Endodermal cell (in vitro differentiated cells): ENCODE results near the gene ARFGAP1. TPM values are rescaled to one million over a fixed set of nuclear protein-coding genes. Genes with fewer than 3 reads are reported as not detected.

ENCODE experiments used
- DNase-seq: peaks from one replicate; pipeline ENCODE4 v3.0.0-alpha.2; 2017
- H3K27ac ChIP-seq: 2 replicates; pipeline ENCODE4 v1.5.1; 2013; ENCODE audit warnings: mild to moderate bottlenecking, low read depth, low read length, moderate library complexity
- H3K27me3 ChIP-seq: 2 replicates; pipeline ENCODE4 v1.6.1; 2013; ENCODE audit warnings: mild to moderate bottlenecking, low read length, moderate library complexity; ENCODE audit not compliant: insufficient read depth, control insufficient read depth, poor library complexity, severe bottlenecking
- H3K36me3 ChIP-seq: 2 replicates; pipeline ENCODE4 v1.7.0; 2013; ENCODE audit warnings: mild to moderate bottlenecking, low read length, moderate library complexity; ENCODE audit not compliant: control insufficient read depth, insufficient read depth
- H3K4me1 ChIP-seq: one replicate; pipeline ENCODE4 v1.7.0; 2013; ENCODE audit warnings: low read length; ENCODE audit not compliant: control insufficient read depth, insufficient read depth
- H3K4me3 ChIP-seq: 2 replicates; pipeline ENCODE4 v1.5.1; 2013; ENCODE audit warnings: mild to moderate bottlenecking, low read length, moderate library complexity
- H3K9ac ChIP-seq: 2 replicates; pipeline ENCODE4 v1.6.1; 2013; ENCODE audit warnings: mild to moderate bottlenecking, low read length, moderate library complexity; ENCODE audit not compliant: poor library complexity, severe bottlenecking; ENCODE audit errors: extremely low read depth
- H3K9me3 ChIP-seq: 2 replicates; pipeline ENCODE4 v1.6.1; 2013; ENCODE audit warnings: mild to moderate bottlenecking, low read length, moderate library complexity; ENCODE audit not compliant: control insufficient read depth
- H3K27ac Mint-ChIP-seq: 2 replicates; pipeline ENCODE4 v1.8.0; 2020; ENCODE audit warnings: mixed read lengths
- H3K27me3 Mint-ChIP-seq: 2 replicates; pipeline ENCODE4 v1.8.0; 2021; ENCODE audit warnings: mild to moderate bottlenecking, mixed read lengths; ENCODE audit not compliant: insufficient read depth
- H3K36me3 Mint-ChIP-seq: 2 replicates; pipeline ENCODE4 v1.8.0; 2020; ENCODE audit warnings: low read depth, mixed read lengths
- H3K4me1 Mint-ChIP-seq: 2 replicates; pipeline ENCODE4 v1.8.0; 2020; ENCODE audit warnings: mixed read lengths
- H3K4me3 Mint-ChIP-seq: 2 replicates; pipeline ENCODE4 v1.8.0; 2020; ENCODE audit warnings: mild to moderate bottlenecking, moderate library complexity, mixed read lengths
- H3K9me3 Mint-ChIP-seq: 2 replicates; pipeline ENCODE4 v1.8.0; 2020; ENCODE audit warnings: mild to moderate bottlenecking, mixed read lengths
- CTCF ChIP-seq: fragments of 200-600 bp; sonication (generic); conservative IDR thresholded peaks from 2 replicates; pipeline ENCODE4 v1.5.0; 2021; ENCODE audit warnings: antibody characterized with exemption, mild to moderate bottlenecking
- WGBS, 2 experiments: methylation state at CpG; one replicate each; pipeline versions ENCODE4 v1.1.5 to v1.1.7; 2013; ENCODE audit warnings: missing lambda C conversion rate in 2 of 2, mixed read lengths in 1 of 2; ENCODE audit not compliant: insufficient coverage in 1 of 2, insufficient read length in 1 of 2; 5-methylcytosine and 5-hydroxymethylcytosine counted together
- total RNA-seq, 2 donors: library from RNA; stranded (reverse); fragmentation: NEBNext Ultra II Directional in 1 of 2; extraction: Animal tissue kit (Norgen Biotek cat#: 25700) in 1 of 2; gene quantifications; 2 replicates in 1 of 2; 3 replicates in 1 of 2; pipeline ENCODE4 v1.2.1, GENCODE V29; 2021

The ARFGAP1 gene
- total RNA-seq, 2 donors from 2014 or later: 159 to 208 TPM

GRCh38 chr20:63247671-63248228 lies 24.9 kb upstream of the ARFGAP1 start:
- Histone ChIP-seq H3K27ac (no peak overlapping the region), H3K9me3 (no peaks in the 10 kb centered on the region), H3K36me3 (no peaks in the 10 kb centered on the region), H3K4me1 (no peaks in the 10 kb centered on the region), H3K9ac (no peak overlapping the region), H3K27me3 (peaks cover 12% of the 10 kb centered on the region), H3K4me3 (no peak overlapping the region)
- TF ChIP-seq CTCF: no peak
- DNase-seq: no peak
- Mint-ChIP-seq H3K9me3 (peaks cover 8% of the 10 kb centered on the region), H3K4me1 (no peaks in the 10 kb centered on the region), H3K36me3 (no peaks in the 10 kb centered on the region), H3K27me3 (peaks cover 23% of the 10 kb centered on the region), H3K4me3 (no peak overlapping the region), H3K27ac (no peak overlapping the region)
- 88 to 92% methylated on average over 13 to 23 of the region's 24 CpGs for WGBS, 2 experiments

GRCh38 chr20:63248835-63249591 lies 23.6 kb upstream of the ARFGAP1 start:
- Histone ChIP-seq H3K36me3 (no peaks in the 10 kb centered on the region), H3K4me3 (no peak overlapping the region), H3K27me3 (peaks cover 23% of the 10 kb centered on the region), H3K4me1 (no peaks in the 10 kb centered on the region), H3K9ac (no peak overlapping the region), H3K9me3 (no peaks in the 10 kb centered on the region), H3K27ac (no peak overlapping the region)
- Mint-ChIP-seq H3K27ac (no peak overlapping the region), H3K36me3 (no peaks in the 10 kb centered on the region), H3K4me3 (no peak overlapping the region), H3K27me3 (peaks cover 35% of the 10 kb centered on the region), H3K4me1 (no peaks in the 10 kb centered on the region), H3K9me3 (peaks cover 8% of the 10 kb centered on the region)
- no peak for TF ChIP-seq CTCF
- DNase-seq: no peak
- WGBS, 2 experiments: 91 to 94% methylated on average over 17 to 25 of the region's 25 CpGs

- no peak for TF ChIP-seq CTCF
- H3K36me3 Mint-ChIP-seq: no peaks in the 10 kb centered on the region
- peaks cover 38% of the 10 kb centered on the region for H3K27me3 Mint-ChIP-seq
- no peak overlapping the region for H3K9ac ChIP-seq
- H3K4me1 Mint-ChIP-seq: no peaks in the 10 kb centered on the region
- no peaks in the 10 kb centered on the region for H3K9me3 ChIP-seq
- no peak overlapping the region for H3K4me3 ChIP-seq
- no peak overlapping the region for H3K27ac Mint-ChIP-seq
- 88 to 97% methylated on average over 12 to 15 of the region's 15 CpGs for WGBS, 2 experiments
- no peak overlapping the region for H3K4me3 Mint-ChIP-seq
- no peak overlapping the region for H3K27ac ChIP-seq
- H3K4me1 ChIP-seq: peaks cover 2% of the 10 kb centered on the region
- H3K9me3 Mint-ChIP-seq: peaks cover 8% of the 10 kb centered on the region
- DNase-seq: no peak
- peaks cover 31% of the 10 kb centered on the region for H3K27me3 ChIP-seq
- no peaks in the 10 kb centered on the region for H3K36me3 ChIP-seq
Measured at GRCh38 chr20:63249891-63250290, 22.7 kb upstream of the ARFGAP1 start.
